ENCODE measurements around the gene YPEL2.

The YPEL2 gene

GRCh38 chr17:59417452-59417851 lies 86.0 kb downstream of the YPEL2 start:
- Histone ChIP-seq H3K4me1 (ENCODE audit: insufficient read depth, low read length) (peaks cover 2% of the 10 kb centered on the region), H3K27me3 (ENCODE audit: insufficient read depth, low read length) (peaks cover 9% of the 10 kb centered on the region), H2AFZ (ENCODE audit: low read depth, low read length) (no peak overlapping the region), H3K4me3 (ENCODE audit: low read length) (no peak overlapping the region), H3K36me3 (ENCODE audit: insufficient read depth, low read length) (no peaks in the 10 kb centered on the region), H3K9me3 (ENCODE audit: low read length) (no peaks in the 10 kb centered on the region)

GRCh38 chr17:59418732-59419166 lies 87.3 kb downstream of the YPEL2 start:
- Histone ChIP-seq H3K36me3 (ENCODE audit: insufficient read depth, low read length) (no peaks in the 10 kb centered on the region), H3K9me3 (ENCODE audit: low read length) (no peaks in the 10 kb centered on the region), H2AFZ (ENCODE audit: low read depth, low read length) (no peak overlapping the region), H3K27me3 (ENCODE audit: insufficient read depth, low read length) (peaks cover 9% of the 10 kb centered on the region), H3K4me1 (ENCODE audit: insufficient read depth, low read length) (no peaks in the 10 kb centered on the region), H3K4me3 (ENCODE audit: low read length) (no peak overlapping the region)

GRCh38 chr17:59420901-59421300 lies 89.4 kb downstream of the YPEL2 start:
- Histone ChIP-seq H3K36me3 (ENCODE audit: insufficient read depth, low read length) (no peaks in the 10 kb centered on the region), H3K27me3 (ENCODE audit: insufficient read depth, low read length) (peaks cover 6% of the 10 kb centered on the region)

GRCh38 chr17:59421722-59422121 lies 90.3 kb downstream of the YPEL2 start:
- H3K4me1 ChIP-seq (ENCODE audit: insufficient read depth, low read length) = no peaks in the 10 kb centered on the region
- no peaks in the 10 kb centered on the region for H3K36me3 ChIP-seq (ENCODE audit: insufficient read depth, low read length)
- no peaks in the 10 kb centered on the region for H3K9me3 ChIP-seq (ENCODE audit: low read length)
- H3K4me3 ChIP-seq (ENCODE audit: low read length) = no peak overlapping the region
- no peak overlapping the region for H2AFZ ChIP-seq (ENCODE audit: low read depth, low read length)
- H3K27me3 ChIP-seq (ENCODE audit: insufficient read depth, low read length) = no peaks in the 10 kb centered on the region

More at GRCh38 chr17:59420901-59421300, 89.4 kb downstream of the YPEL2 start:
- Histone ChIP-seq H3K9me3 (ENCODE audit: low read length) (no peaks in the 10 kb centered on the region), H3K4me1 (ENCODE audit: insufficient read depth, low read length) (no peaks in the 10 kb centered on the region), H2AFZ (ENCODE audit: low read depth, low read length) (no peak overlapping the region), H3K4me3 (ENCODE audit: low read length) (no peak overlapping the region)

- Histone ChIP-seq H2AFZ (ENCODE audit: low read depth, low read length) (no peak overlapping the region), H3K4me1 (ENCODE audit: insufficient read depth, low read length) (peaks cover 10% of the 10 kb centered on the region), H3K9me3 (ENCODE audit: low read length) (no peaks in the 10 kb centered on the region), H3K27me3 (ENCODE audit: insufficient read depth, low read length) (no peaks in the 10 kb centered on the region), H3K36me3 (ENCODE audit: insufficient read depth, low read length) (no peaks in the 10 kb centered on the region), H3K4me3 (ENCODE audit: low read length) (no peak overlapping the region)
Measured at GRCh38 chr17:59423137-59423724, 91.8 kb downstream of the YPEL2 start.

- H3K4me1 ChIP-seq (ENCODE audit: insufficient read depth, low read length) = peaks cover 10% of the 10 kb centered on the region
- no peaks in the 10 kb centered on the region for H3K27me3 ChIP-seq (ENCODE audit: insufficient read depth, low read length)
- H2AFZ ChIP-seq (ENCODE audit: low read depth, low read length) = no peak overlapping the region
- no peak overlapping the region for H3K4me3 ChIP-seq (ENCODE audit: low read length)
- H3K36me3 ChIP-seq (ENCODE audit: insufficient read depth, low read length) = no peaks in the 10 kb centered on the region
- no peaks in the 10 kb centered on the region for H3K9me3 ChIP-seq (ENCODE audit: low read length)
Measured at GRCh38 chr17:59423903-59424302, 92.4 kb downstream of the YPEL2 start.

GRCh38 chr17:59424331-59424730 lies 92.9 kb downstream of the YPEL2 start:
- no peaks in the 10 kb centered on the region for H3K36me3 ChIP-seq (ENCODE audit: insufficient read depth, low read length)
- H3K4me3 ChIP-seq (ENCODE audit: low read length) = no peak overlapping the region
- H3K27me3 ChIP-seq (ENCODE audit: insufficient read depth, low read length) = no peaks in the 10 kb centered on the region
- peaks cover 10% of the 10 kb centered on the region for H3K4me1 ChIP-seq (ENCODE audit: insufficient read depth, low read length)
- H3K9me3 ChIP-seq (ENCODE audit: low read length) = no peaks in the 10 kb centered on the region
- H2AFZ ChIP-seq (ENCODE audit: low read depth, low read length) = no peak overlapping the region

GRCh38 chr17:59425085-59425931 lies 93.9 kb downstream of the YPEL2 start:
- Histone ChIP-seq H2AFZ (ENCODE audit: low read depth, low read length) (no peak overlapping the region), H3K9me3 (ENCODE audit: low read length) (no peaks in the 10 kb centered on the region), H3K36me3 (ENCODE audit: insufficient read depth, low read length) (no peaks in the 10 kb centered on the region), H3K4me1 (ENCODE audit: insufficient read depth, low read length) (peaks cover 10% of the 10 kb centered on the region), H3K4me3 (ENCODE audit: low read length) (no peak overlapping the region), H3K27me3 (ENCODE audit: insufficient read depth, low read length) (no peaks in the 10 kb centered on the region)

GRCh38 chr17:59426031-59426430 lies 94.6 kb downstream of the YPEL2 start:
- peaks cover 10% of the 10 kb centered on the region for H3K4me1 ChIP-seq (ENCODE audit: insufficient read depth, low read length)
- no peaks in the 10 kb centered on the region for H3K36me3 ChIP-seq (ENCODE audit: insufficient read depth, low read length)
- H3K9me3 ChIP-seq (ENCODE audit: low read length) = no peaks in the 10 kb centered on the region
- no peaks in the 10 kb centered on the region for H3K27me3 ChIP-seq (ENCODE audit: insufficient read depth, low read length)
- no peak overlapping the region for H2AFZ ChIP-seq (ENCODE audit: low read depth, low read length)
- no peak overlapping the region for H3K4me3 ChIP-seq (ENCODE audit: low read length)

GRCh38 chr17:59427425-59427921 lies 96.0 kb downstream of the YPEL2 start:
- H3K36me3 ChIP-seq (ENCODE audit: insufficient read depth, low read length) = no peaks in the 10 kb centered on the region
- H2AFZ ChIP-seq (ENCODE audit: low read depth, low read length) = peak overlapping the region; percentile 12
- peaks cover 10% of the 10 kb centered on the region for H3K4me1 ChIP-seq (ENCODE audit: insufficient read depth, low read length)
- no peak overlapping the region for H3K4me3 ChIP-seq (ENCODE audit: low read length)
- H3K9me3 ChIP-seq (ENCODE audit: low read length) = no peaks in the 10 kb centered on the region
- no peaks in the 10 kb centered on the region for H3K27me3 ChIP-seq (ENCODE audit: insufficient read depth, low read length)

GRCh38 chr17:59427996-59428395 lies 96.5 kb downstream of the YPEL2 start:
- no peaks in the 10 kb centered on the region for H3K27me3 ChIP-seq (ENCODE audit: insufficient read depth, low read length)
- H3K4me3 ChIP-seq (ENCODE audit: low read length) = no peak overlapping the region
- H2AFZ ChIP-seq (ENCODE audit: low read depth, low read length) = peak overlapping the region; percentile 10
- H3K4me1 ChIP-seq (ENCODE audit: insufficient read depth, low read length) = peaks cover 10% of the 10 kb centered on the region
- H3K36me3 ChIP-seq (ENCODE audit: insufficient read depth, low read length) = no peaks in the 10 kb centered on the region
- H3K9me3 ChIP-seq (ENCODE audit: low read length) = no peaks in the 10 kb centered on the region

- H2AFZ ChIP-seq (ENCODE audit: low read depth, low read length) = no peak overlapping the region
- no peak overlapping the region for H3K4me3 ChIP-seq (ENCODE audit: low read length)
- no peaks in the 10 kb centered on the region for H3K27me3 ChIP-seq (ENCODE audit: insufficient read depth, low read length)
- H3K9me3 ChIP-seq (ENCODE audit: low read length) = no peaks in the 10 kb centered on the region
- no peaks in the 10 kb centered on the region for H3K36me3 ChIP-seq (ENCODE audit: insufficient read depth, low read length)
- peaks cover 10% of the 10 kb centered on the region for H3K4me1 ChIP-seq (ENCODE audit: insufficient read depth, low read length)
Measured at GRCh38 chr17:59428916-59429485, 97.5 kb downstream of the YPEL2 start.

GRCh38 chr17:59431601-59432000 lies 100.1 kb downstream of the YPEL2 start:
- H3K27me3 ChIP-seq (ENCODE audit: insufficient read depth, low read length) = no peaks in the 10 kb centered on the region
- H3K36me3 ChIP-seq (ENCODE audit: insufficient read depth, low read length) = no peaks in the 10 kb centered on the region
- no peak overlapping the region for H2AFZ ChIP-seq (ENCODE audit: low read depth, low read length)
- peaks cover 10% of the 10 kb centered on the region for H3K4me1 ChIP-seq (ENCODE audit: insufficient read depth, low read length)
- H3K4me3 ChIP-seq (ENCODE audit: low read length) = no peak overlapping the region
- no peaks in the 10 kb centered on the region for H3K9me3 ChIP-seq (ENCODE audit: low read length)
